Measurements from ENCODE around the gene CA6. TPM values are rescaled to one million over a fixed set of nuclear protein-coding genes. Genes with fewer than 3 reads are reported as not detected.

Gene CA6
- total RNA-seq, 1 donor from 2014 or later = not detected

DNA sequence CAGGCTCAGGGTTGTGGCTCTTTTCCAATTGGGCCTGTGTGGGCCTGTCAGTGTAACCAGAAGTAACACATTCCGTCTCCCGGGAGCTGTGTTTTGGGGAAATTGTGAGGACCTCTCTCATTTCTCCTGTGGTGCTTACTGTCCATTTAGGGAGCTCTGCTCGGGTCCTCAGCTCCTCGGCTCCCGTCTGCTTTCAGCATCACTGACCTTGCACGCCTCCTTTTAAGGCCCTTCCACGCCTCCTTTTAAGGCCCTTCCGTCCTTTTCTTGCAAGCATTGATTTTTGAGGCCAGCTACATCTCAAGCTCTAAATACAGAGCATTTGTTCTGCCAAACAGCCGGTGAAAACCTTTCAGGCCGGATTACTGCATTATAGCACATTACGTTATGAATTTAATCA lies 9.7 kb downstream of the CA6 start:
- Histone ChIP-seq H3K9me3 (ENCODE audit: low read depth) (no peaks in the 10 kb centered on the region), H3F3A (ENCODE audit: low read depth) (peaks cover 15% of the 10 kb centered on the region), H2AFZ (replicated peaks) (peak overlapping the region; percentile 69), H3K36me3 (no peaks in the 10 kb centered on the region), H3K79me2 (ENCODE audit: low read depth) (no peaks in the 10 kb centered on the region), H4K20me1 (ENCODE audit: low read depth) (no peaks in the 10 kb centered on the region), H3K9ac (no peak overlapping the region), H3K4me2 (no peak overlapping the region), H3K4me3 (no peak overlapping the region), H3K27ac (no peak overlapping the region), H3K4me1 (peaks cover 17% of the 10 kb centered on the region), H3K27me3 (no peaks in the 10 kb centered on the region)
- H3K27ac Mint-ChIP-seq = peak overlapping the region; percentile 97
- DNase-seq (ENCODE audit: low spot score) = peak; percentile 16
- H3K4me1 Mint-ChIP-seq = peaks cover 35% of the 10 kb centered on the region
- H3K36me3 Mint-ChIP-seq = no peaks in the 10 kb centered on the region
- TF ChIP-seq EZH2phosphoT487 (IDR thresholded peaks at IDR 0.05) (no peak), EZH2 (IDR thresholded peaks at IDR 0.05) (no peak), CTCF (IDR thresholded peaks at IDR 0.05) (no peak)
- H3K4me3 Mint-ChIP-seq = peak overlapping the region; percentile 15
- H3K27me3 Mint-ChIP-seq (ENCODE audit: insufficient read depth, low read depth) = peaks cover 6% of the 10 kb centered on the region
- peaks cover 9% of the 10 kb centered on the region for H3K9me3 Mint-ChIP-seq

DNA sequence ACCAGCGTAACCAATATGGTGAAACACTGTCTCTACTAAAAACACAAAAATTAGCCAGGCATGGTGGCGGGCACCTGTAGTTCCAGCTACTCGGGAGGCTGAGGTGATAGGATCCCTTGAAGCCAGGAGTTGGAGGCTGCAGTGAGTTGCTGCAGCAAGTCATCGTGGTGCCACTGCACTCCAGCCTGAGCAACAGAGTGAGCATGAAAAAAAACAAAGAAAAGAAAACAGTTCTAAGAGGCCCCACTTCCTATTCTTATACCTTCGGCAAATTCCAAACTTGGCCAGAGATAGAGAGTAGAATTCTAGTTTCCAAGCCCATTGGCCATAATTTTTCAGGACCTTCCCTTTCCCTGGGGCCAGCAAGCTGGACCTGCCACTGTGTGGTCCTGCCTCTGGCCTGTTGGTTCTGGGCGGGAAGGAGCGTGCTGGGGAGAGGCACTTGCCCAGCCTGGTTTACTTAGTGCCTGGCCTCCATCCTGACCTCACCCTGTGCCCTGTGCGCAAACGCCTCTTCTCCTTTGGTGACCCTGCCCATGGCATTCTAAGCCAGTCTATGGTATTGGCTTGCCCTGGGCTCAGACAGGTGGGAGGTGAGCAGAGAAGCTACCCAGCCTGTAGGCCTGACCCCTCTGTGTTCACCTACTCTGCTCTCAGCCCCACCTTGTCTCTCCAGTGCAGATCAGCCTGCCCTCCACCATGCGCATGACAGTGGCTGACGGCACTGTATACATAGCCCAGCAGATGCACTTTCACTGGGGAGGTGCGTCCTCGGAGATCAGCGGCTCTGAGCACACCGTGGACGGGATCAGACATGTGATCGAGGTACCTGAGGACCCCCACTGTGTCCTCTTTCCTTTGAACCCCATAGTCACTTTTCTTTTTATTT lies 11.0 kb downstream of the CA6 start:
- no peak overlapping the region for H2AFZ ChIP-seq (replicated peaks)
- peaks cover 10% of the 10 kb centered on the region for H3K9me3 Mint-ChIP-seq
- H3K9ac ChIP-seq = no peak overlapping the region
- no peaks in the 10 kb centered on the region for H4K20me1 ChIP-seq (ENCODE audit: low read depth)
- H3K27ac Mint-ChIP-seq = peak overlapping the region; percentile 89
- H3K4me2 ChIP-seq = no peak overlapping the region
- H3K79me2 ChIP-seq (ENCODE audit: low read depth) = no peaks in the 10 kb centered on the region
- H3K27me3 Mint-ChIP-seq (ENCODE audit: insufficient read depth, low read depth) = peaks cover 6% of the 10 kb centered on the region
- H3K27me3 ChIP-seq = no peaks in the 10 kb centered on the region
- no peak overlapping the region for H3K27ac ChIP-seq
- no peak overlapping the region for H3K4me3 Mint-ChIP-seq
- H3K4me3 ChIP-seq = no peak overlapping the region
- peaks cover 6% of the 10 kb centered on the region for H3F3A ChIP-seq (ENCODE audit: low read depth)
- TF ChIP-seq EZH2 (IDR thresholded peaks at IDR 0.05) (no peak), CTCF (IDR thresholded peaks at IDR 0.05) (no peak), EZH2phosphoT487 (IDR thresholded peaks at IDR 0.05) (no peak)
- H3K4me1 ChIP-seq = peaks cover 11% of the 10 kb centered on the region
- peaks cover 28% of the 10 kb centered on the region for H3K4me1 Mint-ChIP-seq
- H3K9me3 ChIP-seq (ENCODE audit: low read depth) = no peaks in the 10 kb centered on the region
- no peak for DNase-seq (ENCODE audit: low spot score)
- H3K36me3 Mint-ChIP-seq = no peaks in the 10 kb centered on the region
- no peaks in the 10 kb centered on the region for H3K36me3 ChIP-seq

DNA sequence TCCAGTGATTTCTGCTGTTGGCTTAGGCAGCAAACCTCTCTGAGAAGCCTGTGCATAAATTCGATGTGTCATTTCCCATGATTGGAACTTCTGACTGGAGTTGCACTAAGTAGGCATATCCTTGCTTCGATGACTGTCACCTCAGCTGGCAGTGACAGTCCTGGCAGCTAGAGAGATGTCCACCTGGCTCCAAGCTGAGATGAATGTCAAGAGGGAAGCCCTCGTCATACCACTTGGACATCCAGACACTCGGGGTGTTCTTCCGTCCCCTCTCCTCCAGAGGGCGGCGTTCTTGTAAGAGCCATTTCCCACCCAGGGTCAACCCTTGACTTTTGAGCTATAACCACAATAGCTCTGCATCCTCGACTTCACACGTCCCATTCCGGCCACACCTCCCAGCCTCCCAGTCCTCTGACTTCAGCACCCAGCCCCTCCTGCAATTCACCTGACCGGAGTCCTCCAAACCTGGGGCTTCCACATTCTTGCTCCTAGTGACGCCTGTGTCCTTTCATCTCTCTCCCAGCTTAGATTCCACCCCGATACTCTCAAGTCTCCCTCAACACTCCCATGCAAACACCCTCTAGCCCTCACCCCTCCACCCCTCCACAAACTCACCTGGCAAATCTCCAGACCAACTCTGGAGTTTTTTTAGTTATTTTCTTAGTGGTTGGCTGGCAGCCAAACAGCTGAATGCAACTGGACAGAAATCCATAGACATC lies 17.3 kb downstream of the CA6 start:
- H3K4me3 ChIP-seq = no peak overlapping the region
- peaks cover 5% of the 10 kb centered on the region for H3K27me3 Mint-ChIP-seq (ENCODE audit: insufficient read depth, low read depth)
- H3K27ac Mint-ChIP-seq = no peak overlapping the region

More for the DNA sequence above, 17.3 kb downstream of the CA6 start:
- no peak overlapping the region for H3K4me2 ChIP-seq
- H3K9me3 ChIP-seq (ENCODE audit: low read depth) = no peaks in the 10 kb centered on the region
- no peaks in the 10 kb centered on the region for H4K20me1 ChIP-seq (ENCODE audit: low read depth)
- TF ChIP-seq EZH2 (IDR thresholded peaks at IDR 0.05) (no peak), CTCF (IDR thresholded peaks at IDR 0.05) (peak; percentile 60)
- H3K27me3 ChIP-seq = no peaks in the 10 kb centered on the region
- no peaks in the 10 kb centered on the region for H3F3A ChIP-seq (ENCODE audit: low read depth)
- H3K36me3 ChIP-seq = no peaks in the 10 kb centered on the region
- peaks cover 15% of the 10 kb centered on the region for H3K4me1 Mint-ChIP-seq
- H3K9me3 Mint-ChIP-seq = peaks cover 13% of the 10 kb centered on the region
- H3K4me1 ChIP-seq = no peaks in the 10 kb centered on the region
- DNase-seq (ENCODE audit: low spot score) = peak; percentile 76
- H3K79me2 ChIP-seq (ENCODE audit: low read depth) = no peaks in the 10 kb centered on the region
- H3K36me3 Mint-ChIP-seq = no peaks in the 10 kb centered on the region
- H2AFZ ChIP-seq (replicated peaks) = no peak overlapping the region
- no peak overlapping the region for H3K9ac ChIP-seq
- no peak overlapping the region for H3K4me3 Mint-ChIP-seq
- H3K27ac ChIP-seq = no peak overlapping the region
